Stomach (tissue), 19 donors: ENCODE results near the gene GRAMD2B. TPM values are rescaled to one million over a fixed set of nuclear protein-coding genes. Genes with fewer than 3 reads are reported as not detected.
A peak's percentile ranks its signal among the peaks of the same experiment; 100 is the strongest.
"Not testable (repeated sequence)": the region's sequence is repeated elsewhere in the genome, so short reads cannot be mapped to it uniquely, and the experiment has no call there.

Experiments
- DNase-seq, 2 donors: peaks; one replicate each; pipeline versions ENCODE4 v3.0.0 to v3.0.0-alpha.2; 2013 to 2019
- H3K27ac ChIP-seq, 5 donors: fragments of 200-600 bp in 4 of 5; sonication (generic) in 4 of 5; one replicate each; pipeline ENCODE4 v1.5.1; 2013 to 2019; ENCODE audit warnings: mild to moderate bottlenecking in 1 of 5, moderate library complexity in 1 of 5
- H3K27me3 ChIP-seq, 3 donors: fragments of 200-600 bp; sonication (generic); one replicate each; pipeline ENCODE4 v1.5.1; 2017 to 2019; ENCODE audit warnings: mixed run types in 1 of 3
- H3K36me3 ChIP-seq, 4 donors: fragments of 200-600 bp; sonication (generic); 1 replicate in 3 of 4; 2 replicates in 1 of 4; pipeline ENCODE4 v1.5.1; 2016 to 2019
- H3K4me1 ChIP-seq, 4 donors: fragments of 200-600 bp; sonication (generic); one replicate each; pipeline ENCODE4 v1.5.1; 2016 to 2019
- H3K4me3 ChIP-seq, 4 donors: fragments of 200-600 bp; sonication (generic) in 3 of 4; one replicate each; pipeline ENCODE4 v1.5.1; 2016 to 2019; ENCODE audit warnings: mild to moderate bottlenecking in 1 of 4
- H3K9me3 ChIP-seq, 4 donors: fragments of 200-600 bp; sonication (generic); one replicate each; pipeline ENCODE4 v1.5.1; 2016 to 2019
- CTCF ChIP-seq, 7 experiments: fragments of 450-650 bp in 4 of 7; fragments of 200-600 bp in 3 of 7; sonication (generic) in 3 of 7; IDR thresholded peaks; one replicate each; pipeline ENCODE4 v1.5.1; 2016 to 2019; ENCODE audit warnings: antibody characterized with exemption in 7 of 7, control low read depth in 2 of 7, mild to moderate bottlenecking in 1 of 7
- EP300 ChIP-seq: sonication (generic); formaldehyde crosslinking; IDR thresholded peaks from one replicate; pipeline ENCODE4 v1.6.1; 2017; ENCODE audit warnings: antibody characterized with exemption
- POLR2A ChIP-seq, 4 donors: fragments of 450-650 bp; IDR thresholded peaks; one replicate each; pipeline ENCODE4 v1.6.1; 2016; ENCODE audit warnings: antibody characterized with exemption in 4 of 4, control low read depth in 2 of 4, mild to moderate bottlenecking in 1 of 4, moderate library complexity in 1 of 4
- POLR2AphosphoS5 ChIP-seq, 3 donors: sonication (generic); formaldehyde crosslinking; IDR thresholded peaks; one replicate each; pipeline ENCODE4 v1.6.1; 2016; ENCODE audit warnings: antibody characterized with exemption in 3 of 3
- WGBS, 5 donors: extraction: QIAGEN DNeasy Blood & Tissue Kit in 3 of 5; methylation state at CpG; one replicate each; pipeline versions ENCODE4 v1.1.5 to v1.1.7; 2013 to 2018; 5-methylcytosine and 5-hydroxymethylcytosine counted together
- intact Hi-C: fragments of 100-400 bp; cut with DNase I; formaldehyde crosslinking; loops from one replicate; pipeline ENCODE4 v1.15.1; 2023; ENCODE audit warnings: low total_unique reads
- long read RNA-seq, 10 donors: transcript quantifications; one replicate each; lab custom pipeline, GENCODE V29; 2026
- polyA plus RNA-seq, 3 donors: library from polyadenylated mRNA; stranded (reverse); fragments of 200-250 nt; gene quantifications; one replicate each; pipeline ENCODE4 v1.2.3, GENCODE V29; 2013
- total RNA-seq, 5 donors: library from RNA; depleted of rRNA; stranded (reverse); fragments of >200 nt; gene quantifications; one replicate each; pipeline versions ENCODE4 v1.1.0 to v1.2.3, GENCODE V29; 2014 to 2016
- donor health status: healthy with polysubstance abuse.
- donor health status: Bipolar disorder and iron deficiency.
- donor health status: healthy.

GRAMD2B gene
- total RNA-seq = 10 to 100 TPM; 18.8 to 69.6 (median 47.5) TPM
- polyA plus RNA-seq = 10 to 100 TPM in 1 of 3 donors, 1 to 10 TPM in 2; 5.7 to 12.8 (median 6.5) TPM
- long read RNA-seq, donor 1, partial matches to known transcripts = 0 of 1 reads
- long read RNA-seq, donor 1, other reads (novel, unspliced or antisense) = 0 of 1 reads
- long read RNA-seq, donor 2 = 0 reads
- long read RNA-seq, donor 3 = 0 reads
- long read RNA-seq, donor 4 = 0 reads
- long read RNA-seq, donor 5, partial matches to known transcripts = 0 of 2 reads
- long read RNA-seq, donor 5, other reads (novel, unspliced or antisense) = 0 of 2 reads
- long read RNA-seq, donor 6, partial matches to known transcripts = 0 of 1 reads
- long read RNA-seq, donor 6, other reads (novel, unspliced or antisense) = 0 of 1 reads
- long read RNA-seq, donor 7, partial matches to known transcripts = 0 of 1 reads
- long read RNA-seq, donor 7, other reads (novel, unspliced or antisense) = 0 of 1 reads
- long read RNA-seq, donor 8, partial matches to known transcripts = 0 of 1 reads
- long read RNA-seq, donor 8, other reads (novel, unspliced or antisense) = 0 of 1 reads
- long read RNA-seq, donor 9, partial matches to known transcripts = 0 of 1 reads
- long read RNA-seq, donor 9, other reads (novel, unspliced or antisense) = 0 of 1 reads
- long read RNA-seq, donor 10 = 0 reads

GRCh38 chr5:126422994-126423788 is at the start of gene GRAMD2B:
Gene GRAMD2B (plus strand): TSS chr5:126423409. CDS start chr5:126423607, 198 bp downstream.
- Histone ChIP-seq H3K27me3 (no peaks in the 10 kb centered on the region), H3K27ac (peak within 1 kb of the TSS; percentile 79 to 91 (median 90)), H3K4me3 (peak within 1 kb of the TSS; percentile 56 to 68 (median 64)), H3K4me1 (peaks cover 0 to 37% (median 25%) of the 10 kb centered on the region in 4 donors), H3K36me3 (no peaks in the 10 kb centered on the region), H3K9me3 (no peaks in the 10 kb centered on the region)
- 0 to 1% (median 0%) methylated on average over 43 to 44 of the region's 44 CpGs for WGBS, 5 donors
- intact Hi-C loops = no loop called here
- peak; percentile 61 to 91 (median 84) for TF ChIP-seq POLR2AphosphoS5 (IDR thresholded peaks at IDR 0.05)
- no peak for TF ChIP-seq POLR2A (IDR thresholded peaks at IDR 0.05)
- DNase-seq = peak; percentile 86 to 96

DNA sequence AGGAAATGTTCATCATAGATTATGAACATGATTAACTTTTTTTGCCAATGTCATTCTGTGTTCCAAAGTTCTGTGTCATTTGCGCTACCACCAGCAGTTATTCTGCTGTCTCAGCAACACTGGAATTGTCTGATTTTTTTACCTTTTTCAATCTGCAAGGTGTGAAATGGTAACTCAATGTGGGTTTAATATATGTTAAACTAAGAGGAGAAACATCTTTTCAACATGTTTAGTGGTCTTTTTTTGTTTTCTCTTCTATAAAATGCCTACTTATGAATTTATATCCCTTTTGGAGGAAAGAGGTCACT is 49.1 kb upstream of the GRAMD2B start:
- H3K4me3 ChIP-seq = peak overlapping the region in 1 of 4 donors; percentile 25
- DNase-seq = no peak
- H3K36me3 ChIP-seq = no peaks in the 10 kb centered on the region
- 53 to 69% (median 60%) methylated on average over 1 of the region's 1 CpG for WGBS, 5 donors
- peak overlapping the region in 1 of 5 donors; percentile 30 for H3K27ac ChIP-seq
- TF ChIP-seq CTCF (IDR thresholded peaks at IDR 0.05) = no peak
- no peak for TF ChIP-seq EP300
- no peak for TF ChIP-seq POLR2A (IDR thresholded peaks at IDR 0.05)
- H3K4me1 ChIP-seq = peaks cover 13 to 33% (median 26%) of the 10 kb centered on the region in 4 donors
- H3K9me3 ChIP-seq = no peaks in the 10 kb centered on the region
- H3K27me3 ChIP-seq = no peaks in the 10 kb centered on the region
- intact Hi-C loops = no loop called here

DNA sequence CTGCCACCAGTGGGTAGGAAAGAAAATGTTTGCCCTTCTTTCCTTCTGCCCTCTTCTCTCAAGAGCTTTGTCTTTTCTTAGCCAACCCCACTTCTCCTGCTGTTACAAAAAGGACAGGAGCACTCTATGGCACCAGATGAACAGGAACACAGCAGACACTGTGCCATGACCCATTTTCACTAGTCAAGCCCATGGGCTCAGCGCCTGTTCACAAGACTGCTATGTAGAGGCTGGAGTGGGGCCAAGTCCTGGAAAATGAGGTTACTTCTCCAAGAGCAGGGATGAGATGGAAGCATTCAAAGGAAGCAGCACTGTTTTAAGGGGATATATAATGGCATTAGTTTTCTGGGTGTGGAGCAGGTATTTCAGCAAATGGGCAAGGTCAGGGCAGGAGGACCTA is 46.8 kb upstream of the GRAMD2B start:
- TF ChIP-seq POLR2AphosphoS5 (IDR thresholded peaks at IDR 0.05) (no peak), CTCF (IDR thresholded peaks at IDR 0.05) (no peak), POLR2A (IDR thresholded peaks at IDR 0.05) (no peak), EP300 (no peak)
- Histone ChIP-seq H3K36me3 (no peaks in the 10 kb centered on the region), H3K4me3 (no peak overlapping the region), H3K27ac (no peak overlapping the region), H3K9me3 (peaks cover 0 to 2% (median under 1%) of the 10 kb centered on the region in 4 donors), H3K27me3 (no peaks in the 10 kb centered on the region), H3K4me1 (peaks cover 0 to 17% (median 12%) of the 10 kb centered on the region in 4 donors)
- DNase-seq = no peak
- 80 to 91% (median 83%) methylated on average over 1 of the region's 1 CpG for WGBS, 5 donors
- intact Hi-C loops = no loop called here

GRCh38 chr5:126377424-126377823 is 45.8 kb upstream of the GRAMD2B start:
- intact Hi-C loops = no loop called here
- WGBS, 5 donors = 57 to 76% (median 67%) methylated on average over 2 of the region's 2 CpGs
- Histone ChIP-seq H3K36me3 (no peaks in the 10 kb centered on the region), H3K4me1 (peaks cover 0 to 17% (median 12%) of the 10 kb centered on the region in 4 donors), H3K9me3 (peaks cover 0 to 11% (median 3%) of the 10 kb centered on the region in 4 donors), H3K27ac (no peak overlapping the region), H3K4me3 (no peak overlapping the region), H3K27me3 (no peaks in the 10 kb centered on the region)
- no peak for DNase-seq
- TF ChIP-seq CTCF (IDR thresholded peaks at IDR 0.05) (no peak), POLR2A (IDR thresholded peaks at IDR 0.05) (no peak), EP300 (no peak), POLR2AphosphoS5 (IDR thresholded peaks at IDR 0.05) (no peak)

- H3K4me1 ChIP-seq = peaks cover 7 to 39% (median 15%) of the 10 kb centered on the region in 4 donors
- H3K36me3 ChIP-seq, DNase-seq, intact Hi-C loops, H3K4me3 ChIP-seq, H3K27me3 ChIP-seq, H3K27ac ChIP-seq: not testable (repeated sequence)
- 84 to 98% (median 98%) methylated on average over 2 of the region's 2 CpGs for WGBS, 5 donors
- peaks cover 0 to 11% (median 3%) of the 10 kb centered on the region in 4 donors for H3K9me3 ChIP-seq
Observed at GRCh38 chr5:126380316-126380715, 42.9 kb upstream of the GRAMD2B start.
